SK-N-SH treated with all-trans-retinoic acid at 6 μM for 48 hours (cell line): ENCODE measurements around the gene ADCY9.

ENCODE experiments used
- ATAC-seq: fragments of 200-7000 bp; cut with Tn5 transposase; 3 replicates; pipeline ENCODE4 v1.9.1; 2020; ENCODE audit warnings: mild to moderate bottlenecking, moderate library complexity
- ARNTL ChIP-seq: fragments of 450-650 bp; formaldehyde crosslinking; IDR thresholded peaks from 2 replicates; pipeline ENCODE4 v1.5.0; 2020; ENCODE audit warnings: low read depth, mild to moderate bottlenecking, moderate library complexity, borderline replicate concordance
- BACH2 ChIP-seq: fragments of 250-450 bp; sonication (Bioruptor Pico); IDR thresholded peaks from 2 replicates; pipeline ENCODE4 v1.9.0; 2021; ENCODE audit warnings: mild to moderate bottlenecking, borderline replicate concordance
- CSDC2 ChIP-seq: fragments of 250-450 bp; sonication (Bioruptor Pico); IDR thresholded peaks from 2 replicates; pipeline ENCODE4 v1.5.0; 2020; ENCODE audit warnings: mild to moderate bottlenecking, moderate library complexity
- ESRRG ChIP-seq: fragments of 250-450 bp; sonication (Bioruptor Pico); IDR thresholded peaks from 2 replicates; pipeline ENCODE4 v1.6.1; 2021; ENCODE audit warnings: mild to moderate bottlenecking
- GLIS3 ChIP-seq: fragments of 250-450 bp; sonication (Bioruptor Pico); IDR thresholded peaks from 2 replicates; pipeline ENCODE4 v1.5.0; 2020; ENCODE audit warnings: mild to moderate bottlenecking, moderate library complexity
- ISL1 ChIP-seq: fragments of 250-450 bp; sonication (Bioruptor Pico); IDR thresholded peaks from 2 replicates; pipeline ENCODE4 v2.1.2; 2022; ENCODE audit warnings: mild to moderate bottlenecking, moderate library complexity
- OSR1 ChIP-seq: fragments of 250-450 bp; sonication (Bioruptor Pico); IDR thresholded peaks from 2 replicates; pipeline ENCODE4 v1.8.0; 2022; ENCODE audit warnings: moderate library complexity, mild to moderate bottlenecking, inconsistent platforms
- PPARA ChIP-seq: fragments of 250-450 bp; sonication (Bioruptor Pico); IDR thresholded peaks from 2 replicates; pipeline ENCODE4 v1.5.0; 2020; ENCODE audit warnings: mild to moderate bottlenecking, borderline replicate concordance
- RARB ChIP-seq: fragments of 250-450 bp; sonication (Bioruptor Pico); IDR thresholded peaks from 2 replicates; pipeline ENCODE4 v1.8.0; 2021; ENCODE audit warnings: mild to moderate bottlenecking, moderate library complexity
- SNAI2 ChIP-seq: fragments of 250-450 bp; sonication (Bioruptor Pico); IDR thresholded peaks from 2 replicates; pipeline ENCODE4 v1.5.0; 2020; ENCODE audit warnings: mild to moderate bottlenecking, moderate library complexity
- TCF4 ChIP-seq: fragments of 250-450 bp; sonication (Bioruptor Pico); IDR thresholded peaks from 2 replicates; pipeline ENCODE4 v1.8.0; 2021; ENCODE audit warnings: mild to moderate bottlenecking, moderate library complexity, borderline replicate concordance
- TOX ChIP-seq: fragments of 250-450 bp; sonication (Bioruptor Pico); IDR thresholded peaks from 2 replicates; pipeline ENCODE4 v1.8.0; 2021; ENCODE audit warnings: mild to moderate bottlenecking, moderate library complexity, borderline replicate concordance
- ZC3H10 ChIP-seq: fragments of 250-450 bp; sonication (Bioruptor Pico); IDR thresholded peaks from 2 replicates; pipeline ENCODE4 v1.5.1; 2021; ENCODE audit warnings: mild to moderate bottlenecking, moderate library complexity
- ZFP3 ChIP-seq: fragments of 250-450 bp; sonication (Bioruptor Pico); IDR thresholded peaks from 2 replicates; pipeline ENCODE4 v1.5.0; 2020; ENCODE audit warnings: mild to moderate bottlenecking, moderate library complexity
- ZFP30 ChIP-seq: fragments of 450-650 bp; formaldehyde crosslinking; IDR thresholded peaks from 2 replicates; pipeline ENCODE4 v1.5.0; 2022; ENCODE audit warnings: mild to moderate bottlenecking, moderate library complexity
- ZNF565 ChIP-seq: fragments of 450-650 bp; formaldehyde crosslinking; conservative IDR thresholded peaks from 2 replicates; pipeline ENCODE4 v1.5.0; 2020; ENCODE audit warnings: low read depth, mild to moderate bottlenecking, moderate library complexity
- ZNF70 ChIP-seq: fragments of 450-650 bp; formaldehyde crosslinking; IDR thresholded peaks from 2 replicates; pipeline ENCODE4 v1.5.0; 2020; ENCODE audit warnings: mild to moderate bottlenecking, moderate library complexity
- ZNF8 ChIP-seq: fragments of 450-650 bp; formaldehyde crosslinking; IDR thresholded peaks from 2 replicates; pipeline ENCODE4 v1.5.0; 2020; ENCODE audit warnings: mild to moderate bottlenecking, moderate library complexity
- TF ChIP-seq, protein P1 (sequence below): fragments of 250-450 bp; sonication (Bioruptor Pico); IDR thresholded peaks from 2 replicates; pipeline ENCODE4 v1.5.0; 2020; ENCODE audit warnings: mild to moderate bottlenecking, moderate library complexity
- TF ChIP-seq, protein P2 (sequence below): fragments of 250-450 bp; sonication (Bioruptor Pico); IDR thresholded peaks from 2 replicates; pipeline ENCODE4 v1.8.0; 2021; ENCODE audit warnings: low read depth, mild to moderate bottlenecking, moderate library complexity, borderline replicate concordance
- TF ChIP-seq, protein P3 (sequence below): fragments of 250-450 bp; sonication (Bioruptor Pico); IDR thresholded peaks from 2 replicates; pipeline ENCODE4 v1.5.1; 2020; ENCODE audit warnings: low read depth, mild to moderate bottlenecking, moderate library complexity
- TF ChIP-seq, protein P4 (sequence below): fragments of 250-450 bp; sonication (Bioruptor Pico); IDR thresholded peaks from 2 replicates; pipeline ENCODE4 v1.5.1; 2021; ENCODE audit warnings: mild to moderate bottlenecking, moderate library complexity

Gene ADCY9

DNA sequence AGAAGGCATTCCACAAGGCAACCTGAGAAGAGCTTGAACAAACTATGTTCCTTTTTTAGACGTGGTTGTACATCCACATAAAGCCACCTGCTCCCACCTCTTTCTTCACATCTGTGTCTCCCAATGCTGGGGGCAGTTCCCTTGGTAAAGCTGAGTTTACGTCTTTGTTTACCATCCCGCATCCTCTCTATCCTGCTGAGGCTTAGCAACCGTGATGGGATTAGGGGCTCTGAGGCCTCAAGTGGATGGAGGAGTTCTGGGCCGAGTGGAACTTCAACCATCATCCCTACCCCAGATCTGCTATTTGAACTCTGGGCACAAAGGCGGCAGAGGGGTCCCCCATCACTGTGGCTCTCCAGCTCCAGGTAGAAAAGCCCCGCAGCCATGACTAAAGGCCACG lies 141.5 kb downstream of the ADCY9 start (continued):
- TF ChIP-seq, protein P1, sequence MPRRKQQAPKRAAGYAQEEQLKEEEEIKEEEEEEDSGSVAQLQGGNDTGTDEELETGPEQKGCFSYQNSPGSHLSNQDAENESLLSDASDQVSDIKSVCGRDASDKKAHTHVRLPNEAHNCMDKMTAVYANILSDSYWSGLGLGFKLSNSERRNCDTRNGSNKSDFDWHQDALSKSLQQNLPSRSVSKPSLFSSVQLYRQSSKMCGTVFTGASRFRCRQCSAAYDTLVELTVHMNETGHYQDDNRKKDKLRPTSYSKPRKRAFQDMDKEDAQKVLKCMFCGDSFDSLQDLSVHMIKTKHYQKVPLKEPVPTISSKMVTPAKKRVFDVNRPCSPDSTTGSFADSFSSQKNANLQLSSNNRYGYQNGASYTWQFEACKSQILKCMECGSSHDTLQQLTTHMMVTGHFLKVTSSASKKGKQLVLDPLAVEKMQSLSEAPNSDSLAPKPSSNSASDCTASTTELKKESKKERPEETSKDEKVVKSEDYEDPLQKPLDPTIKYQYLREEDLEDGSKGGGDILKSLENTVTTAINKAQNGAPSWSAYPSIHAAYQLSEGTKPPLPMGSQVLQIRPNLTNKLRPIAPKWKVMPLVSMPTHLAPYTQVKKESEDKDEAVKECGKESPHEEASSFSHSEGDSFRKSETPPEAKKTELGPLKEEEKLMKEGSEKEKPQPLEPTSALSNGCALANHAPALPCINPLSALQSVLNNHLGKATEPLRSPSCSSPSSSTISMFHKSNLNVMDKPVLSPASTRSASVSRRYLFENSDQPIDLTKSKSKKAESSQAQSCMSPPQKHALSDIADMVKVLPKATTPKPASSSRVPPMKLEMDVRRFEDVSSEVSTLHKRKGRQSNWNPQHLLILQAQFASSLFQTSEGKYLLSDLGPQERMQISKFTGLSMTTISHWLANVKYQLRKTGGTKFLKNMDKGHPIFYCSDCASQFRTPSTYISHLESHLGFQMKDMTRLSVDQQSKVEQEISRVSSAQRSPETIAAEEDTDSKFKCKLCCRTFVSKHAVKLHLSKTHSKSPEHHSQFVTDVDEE: no peak
- TF ChIP-seq CSDC2 (CRISPR knock-in tag) (no peak), ZNF70 (CRISPR knock-in tag) (no peak), ESRRG (no peak), ZNF565 (CRISPR knock-in tag) (no peak), ARNTL (CRISPR knock-in tag) (no peak), SNAI2 (no peak)

DNA sequence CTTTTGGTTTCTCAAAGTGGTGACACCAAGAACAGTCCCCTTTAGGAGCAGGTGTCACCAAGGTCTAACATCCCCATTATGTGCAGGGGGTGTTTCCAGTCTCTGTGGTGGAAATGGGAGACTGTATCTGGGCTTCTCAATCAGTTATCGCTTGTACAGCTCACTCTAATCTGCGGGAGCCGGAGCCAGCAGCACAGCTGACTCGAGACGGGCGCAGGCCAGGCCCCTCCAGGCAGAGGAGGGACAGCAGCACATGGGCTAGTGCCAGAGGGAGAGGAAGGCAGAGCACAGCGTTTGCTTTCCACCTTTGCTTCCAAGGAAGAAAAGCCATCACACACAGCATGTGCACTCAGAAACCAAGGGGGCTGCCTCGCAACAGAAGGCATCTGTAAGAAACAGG lies 144.5 kb downstream of the ADCY9 start:
- TF ChIP-seq RARB (CRISPR knock-in tag) (no peak), ZNF565 (CRISPR knock-in tag) (no peak), OSR1 (no peak), CSDC2 (CRISPR knock-in tag) (no peak), ZC3H10 (CRISPR knock-in tag) (no peak), GLIS3 (CRISPR knock-in tag) (no peak), ISL1 (CRISPR knock-in tag) (no peak), TOX (CRISPR knock-in tag) (no peak), SNAI2 (no peak), ZNF8 (CRISPR knock-in tag) (no peak), ZFP30 (no peak), PPARA (CRISPR knock-in tag) (no peak), ESRRG (no peak), ZFP3 (CRISPR knock-in tag) (no peak), BACH2 (CRISPR knock-in tag) (no peak)
- TF ChIP-seq, protein P2, sequence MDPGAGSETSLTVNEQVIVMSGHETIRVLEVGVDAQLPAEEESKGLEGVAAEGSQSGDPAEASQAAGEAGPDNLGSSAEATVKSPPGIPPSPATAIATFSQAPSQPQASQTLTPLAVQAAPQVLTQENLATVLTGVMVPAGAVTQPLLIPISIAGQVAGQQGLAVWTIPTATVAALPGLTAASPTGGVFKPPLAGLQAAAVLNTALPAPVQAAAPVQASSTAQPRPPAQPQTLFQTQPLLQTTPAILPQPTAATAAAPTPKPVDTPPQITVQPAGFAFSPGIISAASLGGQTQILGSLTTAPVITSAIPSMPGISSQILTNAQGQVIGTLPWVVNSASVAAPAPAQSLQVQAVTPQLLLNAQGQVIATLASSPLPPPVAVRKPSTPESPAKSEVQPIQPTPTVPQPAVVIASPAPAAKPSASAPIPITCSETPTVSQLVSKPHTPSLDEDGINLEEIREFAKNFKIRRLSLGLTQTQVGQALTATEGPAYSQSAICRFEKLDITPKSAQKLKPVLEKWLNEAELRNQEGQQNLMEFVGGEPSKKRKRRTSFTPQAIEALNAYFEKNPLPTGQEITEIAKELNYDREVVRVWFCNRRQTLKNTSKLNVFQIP (CRISPR knock-in tag): no peak
- TF ChIP-seq, protein P1: no peak
- TF ChIP-seq, protein P3, sequence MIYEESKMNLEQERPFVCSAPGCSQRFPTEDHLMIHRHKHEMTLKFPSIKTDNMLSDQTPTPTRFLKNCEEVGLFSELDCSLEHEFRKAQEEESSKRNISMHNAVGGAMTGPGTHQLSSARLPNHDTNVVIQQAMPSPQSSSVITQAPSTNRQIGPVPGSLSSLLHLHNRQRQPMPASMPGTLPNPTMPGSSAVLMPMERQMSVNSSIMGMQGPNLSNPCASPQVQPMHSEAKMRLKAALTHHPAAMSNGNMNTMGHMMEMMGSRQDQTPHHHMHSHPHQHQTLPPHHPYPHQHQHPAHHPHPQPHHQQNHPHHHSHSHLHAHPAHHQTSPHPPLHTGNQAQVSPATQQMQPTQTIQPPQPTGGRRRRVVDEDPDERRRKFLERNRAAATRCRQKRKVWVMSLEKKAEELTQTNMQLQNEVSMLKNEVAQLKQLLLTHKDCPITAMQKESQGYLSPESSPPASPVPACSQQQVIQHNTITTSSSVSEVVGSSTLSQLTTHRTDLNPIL (CRISPR knock-in tag): no peak
- peak; percentile 66 for ATAC-seq

DNA sequence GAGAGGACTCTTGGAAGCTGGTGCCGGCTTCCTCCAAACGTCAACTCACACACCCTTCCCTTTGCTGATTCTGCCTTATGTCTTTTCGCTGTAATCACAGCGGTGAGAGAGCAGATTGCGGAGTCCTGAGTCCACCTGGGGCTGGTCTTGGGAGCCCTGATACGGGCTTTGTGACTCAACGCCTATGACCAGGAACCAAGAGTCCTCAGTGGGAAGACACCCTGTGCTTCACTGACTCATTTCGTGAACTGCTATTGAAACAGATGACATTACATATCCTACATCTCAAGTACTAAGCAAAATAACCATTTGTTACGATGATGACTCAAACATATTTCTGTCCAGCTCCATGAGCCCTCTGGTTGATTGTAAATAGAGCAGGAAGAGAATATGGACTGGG lies 145.0 kb downstream of the ADCY9 start:
- TF ChIP-seq, protein P1: no peak
- TF ChIP-seq ZFP3 (CRISPR knock-in tag) (no peak), ESRRG (no peak), BACH2 (CRISPR knock-in tag) (no peak), CSDC2 (CRISPR knock-in tag) (no peak), SNAI2 (no peak), RARB (CRISPR knock-in tag) (no peak), ISL1 (CRISPR knock-in tag) (no peak), GLIS3 (CRISPR knock-in tag) (no peak), ZNF565 (CRISPR knock-in tag) (no peak), ZC3H10 (CRISPR knock-in tag) (no peak), TCF4 (no peak), OSR1 (no peak), ZNF8 (CRISPR knock-in tag) (no peak), ARNTL (CRISPR knock-in tag) (no peak), ZFP30 (no peak)
- TF ChIP-seq, protein P4, sequence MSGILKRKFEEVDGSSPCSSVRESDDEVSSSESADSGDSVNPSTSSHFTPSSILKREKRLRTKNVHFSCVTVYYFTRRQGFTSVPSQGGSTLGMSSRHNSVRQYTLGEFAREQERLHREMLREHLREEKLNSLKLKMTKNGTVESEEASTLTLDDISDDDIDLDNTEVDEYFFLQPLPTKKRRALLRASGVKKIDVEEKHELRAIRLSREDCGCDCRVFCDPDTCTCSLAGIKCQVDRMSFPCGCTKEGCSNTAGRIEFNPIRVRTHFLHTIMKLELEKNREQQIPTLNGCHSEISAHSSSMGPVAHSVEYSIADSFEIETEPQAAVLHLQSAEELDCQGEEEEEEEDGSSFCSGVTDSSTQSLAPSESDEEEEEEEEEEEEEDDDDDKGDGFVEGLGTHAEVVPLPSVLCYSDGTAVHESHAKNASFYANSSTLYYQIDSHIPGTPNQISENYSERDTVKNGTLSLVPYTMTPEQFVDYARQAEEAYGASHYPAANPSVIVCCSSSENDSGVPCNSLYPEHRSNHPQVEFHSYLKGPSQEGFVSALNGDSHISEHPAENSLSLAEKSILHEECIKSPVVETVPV (CRISPR knock-in tag): no peak
- TF ChIP-seq, protein P2 (CRISPR knock-in tag): no peak
- peak; percentile 91 for ATAC-seq
